HG02642 (cell line): ENCODE data around the gene MYOM3.

Experiments
- ATAC-seq: cut with Tn5 transposase; IDR thresholded peaks from one replicate; pipeline ENCODE4 v1.9.1; 2021; ENCODE audit warnings: mild to moderate bottlenecking; ENCODE audit not compliant: unreplicated experiment, poor library complexity

Gene MYOM3

GRCh38 chr1:24111996-24112779 is at the start of gene MYOM3:
Gene MYOM3 (minus strand): TSS chr1:24112135. CDS start chr1:24108636, 3,499 bp downstream.
- ATAC-seq = no peak

- no peak for ATAC-seq
These were observed 49.3 kb upstream of the MYOM3 start for GRCh38 chr1:24161270-24161669.

GRCh38 chr1:24159366-24159765 is 47.4 kb upstream of the MYOM3 start:
- ATAC-seq = no peak

GRCh38 chr1:24157918-24158481 is 46.1 kb upstream of the MYOM3 start:
- ATAC-seq = no peak

- ATAC-seq = no peak
These were observed 44.8 kb upstream of the MYOM3 start for GRCh38 chr1:24156542-24157260.

- no peak for ATAC-seq
These were observed 43.3 kb upstream of the MYOM3 start for GRCh38 chr1:24155011-24155782.

- ATAC-seq = no peak
These were observed 42.3 kb upstream of the MYOM3 start for GRCh38 chr1:24154215-24154614.

GRCh38 chr1:24152631-24153494 is 40.9 kb upstream of the MYOM3 start:
- no peak for ATAC-seq

GRCh38 chr1:24151175-24151533 is 39.2 kb upstream of the MYOM3 start:
- ATAC-seq = no peak

GRCh38 chr1:24150234-24151174 is 38.6 kb upstream of the MYOM3 start:
- peak; percentile 84 for ATAC-seq

GRCh38 chr1:24149866-24150233 is 37.9 kb upstream of the MYOM3 start:
- no peak for ATAC-seq

- ATAC-seq = no peak
These were observed 35.9 kb upstream of the MYOM3 start for GRCh38 chr1:24147816-24148215.

- no peak for ATAC-seq
These were observed 35.3 kb upstream of the MYOM3 start for GRCh38 chr1:24147194-24147593.

GRCh38 chr1:24142546-24143534 is 30.9 kb upstream of the MYOM3 start, which contains the start of gene IL22RA1:
Gene IL22RA1 (minus strand): TSS chr1:24143140. CDS start chr1:24143082, 58 bp downstream.
- no peak for ATAC-seq

GRCh38 chr1:24141311-24141997 is 29.5 kb upstream of the MYOM3 start:
- no peak for ATAC-seq

- no peak for ATAC-seq
These were observed 28.8 kb upstream of the MYOM3 start for GRCh38 chr1:24140741-24141181.
